RPMI7951 (cell line): ENCODE data around the gene RHCE. TPM values are rescaled to one million over a fixed set of nuclear protein-coding genes. Genes with fewer than 3 reads are reported as not detected.
"Not testable (repeated sequence)": the region's sequence is repeated elsewhere in the genome, so short reads cannot be mapped to it uniquely, and the experiment has no call there.

Source experiments
- DNase-seq: peaks from one replicate; pipeline ENCODE4 v3.0.0-alpha.2; 2012; ENCODE audit warnings: low read depth
- total RNA-seq: library from RNA; depleted of rRNA; stranded (reverse); fragments of >200 nt; shearing (Covaris generic); gene quantifications from 2 replicates; pipeline ENCODE4 v1.2.3, GENCODE V29; 2014

Gene RHCE
- total RNA-seq, 1 experiment from 2014 or later, result 0.24 TPM

- no peak for DNase-seq
Observed at GRCh38 chr1:25433389-25434186, 13.0 kb upstream of the RHCE start.

GRCh38 chr1:25432749-25433388, 12.2 kb upstream of the RHCE start:
- DNase-seq, result no peak

GRCh38 chr1:25431955-25432719, 11.5 kb upstream of the RHCE start:
- no peak for DNase-seq

- DNase-seq, result peak; percentile 4
Observed at GRCh38 chr1:25430967-25431881, 10.6 kb upstream of the RHCE start.

GRCh38 chr1:25430073-25430966, 9.7 kb upstream of the RHCE start, which contains the start of gene MACO1:
TSS of gene MACO1 (plus strand) at chr1:25430897. CDS start at chr1:25431099, 202 bp downstream.
- peak; percentile 93 for DNase-seq

- no peak for DNase-seq
Observed at GRCh38 chr1:25428475-25429166, 8.0 kb upstream of the RHCE start.

- no peak for DNase-seq
Observed at GRCh38 chr1:25427696-25428095, 7.1 kb upstream of the RHCE start.

GRCh38 chr1:25425098-25426085, 4.8 kb upstream of the RHCE start:
- no peak for DNase-seq

GRCh38 chr1:25423206-25423605, 2.6 kb upstream of the RHCE start:
- DNase-seq, result not testable (repeated sequence)

GRCh38 chr1:25419339-25419738, 1.3 kb downstream of the RHCE start:
- DNase-seq, result not testable (repeated sequence)

GRCh38 chr1:25417280-25417679, 3.3 kb downstream of the RHCE start:
- DNase-seq, result not testable (repeated sequence)

- DNase-seq, result not testable (repeated sequence)
Observed at GRCh38 chr1:25414578-25414977, 6.0 kb downstream of the RHCE start.

- DNase-seq, result not testable (repeated sequence)
Observed at GRCh38 chr1:25414157-25414556, 6.5 kb downstream of the RHCE start.

GRCh38 chr1:25412872-25413623, 7.6 kb downstream of the RHCE start:
- DNase-seq, result not testable (repeated sequence)

- not testable (repeated sequence) for DNase-seq
Observed at GRCh38 chr1:25409641-25410427, 10.8 kb downstream of the RHCE start.

GRCh38 chr1:25405731-25406305, 14.8 kb downstream of the RHCE start:
- DNase-seq, result not testable (repeated sequence)
